IMR-90 (cell line): ENCODE data around the gene LCN2. TPM values are rescaled to one million over a fixed set of nuclear protein-coding genes. Genes with fewer than 3 reads are reported as not detected.

Experiments used
- ATAC-seq: fragments of 200-7000 bp; cut with Tn5 transposase; 2 replicates; pipeline ENCODE4 v1.9.1; 2020; ENCODE audit warnings: low read depth, mild to moderate bottlenecking, moderate library complexity
- BruUV-seq: library from RNA; stranded (reverse); fragments of 400-500 nt; replicated peaks from 2 replicates; lab custom pipeline; 2021; lab: Mats Ljungman, UMichigan
- CTCF ChIA-PET: fragments of 300-600 bp; formaldehyde crosslinking; extraction: SDS; loops from one replicate; lab custom pipeline; 2021; ENCODE audit warnings: antibody characterized with exemption; lab: Yijun Ruan, JAX
- POLR2A ChIA-PET: fragments of 300-600 bp; sonication (Branson Sonifier 250); formaldehyde crosslinking; loops from one replicate; lab custom pipeline; 2022; ENCODE audit warnings: antibody characterized with exemption; ENCODE audit not compliant: unreplicated experiment; lab: Charles Lee
- DNase-seq: peaks from one replicate; pipeline ENCODE4 v3.0.0; 2013
- H2AFZ ChIP-seq: replicated peaks from 2 replicates; pipeline ENCODE3; 2013; ENCODE audit warnings: low read length, mild to moderate bottlenecking; ENCODE audit not compliant: poor library complexity
- H2AK5ac ChIP-seq: 2 replicates; pipeline ENCODE4 v1.6.1; 2013; ENCODE audit warnings: low read depth, low read length, inconsistent platforms
- H2AK9ac ChIP-seq: replicated peaks from 2 replicates; pipeline ENCODE3; 2013; ENCODE audit warnings: mild to moderate bottlenecking, low read depth, low read length, moderate library complexity; ENCODE audit not compliant: poor library complexity
- H2BK120ac ChIP-seq: 2 replicates; pipeline ENCODE4 v1.6.1; 2013; ENCODE audit warnings: low read depth, low read length, inconsistent platforms
- H2BK15ac ChIP-seq: 3 replicates; pipeline ENCODE4 v1.6.1; 2013; ENCODE audit warnings: low read depth, low read length, inconsistent platforms
- H2BK20ac ChIP-seq: 2 replicates; pipeline ENCODE4 v1.6.1; 2013; ENCODE audit warnings: low read depth, mild to moderate bottlenecking, inconsistent platforms, low read length, moderate library complexity
- H2BK5ac ChIP-seq: 2 replicates; pipeline ENCODE4 v1.6.1; 2013; ENCODE audit warnings: mild to moderate bottlenecking, low read depth, low read length, inconsistent platforms; ENCODE audit not compliant: poor library complexity, severe bottlenecking
- H3K14ac ChIP-seq: replicated peaks from 2 replicates; pipeline ENCODE4 v1.6.1; 2013; ENCODE audit warnings: low read depth, low read length, inconsistent platforms
- H3K18ac ChIP-seq: 2 replicates; pipeline ENCODE4 v1.6.1; 2013; ENCODE audit warnings: low read depth, low read length, control low read depth
- H3K23ac ChIP-seq: 2 replicates; pipeline ENCODE4 v1.6.1; 2013; ENCODE audit warnings: low read depth, low read length, inconsistent platforms
- H3K27ac ChIP-seq: 2 replicates; pipeline ENCODE4 v1.5.1; 2013; ENCODE audit warnings: mild to moderate bottlenecking, control low read depth, low read length; ENCODE audit not compliant: insufficient read depth
- H3K27me3 ChIP-seq: 2 replicates; pipeline ENCODE4 v1.6.1; 2013; ENCODE audit warnings: low read length; ENCODE audit not compliant: control insufficient read depth, insufficient read depth
- H3K36me3 ChIP-seq: 2 replicates; pipeline ENCODE4 v1.6.1; 2013; ENCODE audit warnings: low read length, mixed read lengths; ENCODE audit not compliant: control insufficient read depth, insufficient read depth
- H3K4ac ChIP-seq: 2 replicates; pipeline ENCODE4 v1.6.1; 2013; ENCODE audit warnings: low read depth, low read length, inconsistent platforms
- H3K4me1 ChIP-seq: 2 replicates; pipeline ENCODE4 v1.6.1; 2013; ENCODE audit warnings: low read length, mixed read lengths; ENCODE audit not compliant: control insufficient read depth, insufficient read depth
- H3K4me2 ChIP-seq: 2 replicates; pipeline ENCODE4 v1.6.1; 2013; ENCODE audit warnings: low read depth, mild to moderate bottlenecking, control low read depth, low read length, moderate library complexity
- H3K4me3 ChIP-seq: 2 replicates; pipeline ENCODE4 v1.5.1; 2013; ENCODE audit warnings: low read depth, mild to moderate bottlenecking, control low read depth, low read length, moderate library complexity; ENCODE audit not compliant: insufficient read depth
- H3K56ac ChIP-seq: 2 replicates; pipeline ENCODE4 v1.6.1; 2013; ENCODE audit warnings: low read length, inconsistent platforms; ENCODE audit not compliant: insufficient read depth; ENCODE audit errors: extremely low read depth
- H3K79me1 ChIP-seq, 2 experiments: 2 replicates each; pipeline ENCODE4 v1.6.1; 2013; ENCODE audit warnings: low read length in 2 of 2, inconsistent platforms in 1 of 2, low read depth in 1 of 2
- H3K9ac ChIP-seq: 2 replicates; pipeline ENCODE4 v1.6.1; 2013; ENCODE audit warnings: low read depth, low read length, control low read depth
- H3K9me1 ChIP-seq: 2 replicates; pipeline ENCODE4 v1.6.1; 2013; ENCODE audit warnings: low read length, inconsistent platforms; ENCODE audit not compliant: insufficient read depth
- H3K9me3 ChIP-seq: 2 replicates; pipeline ENCODE4 v1.6.1; 2013; ENCODE audit warnings: low read length; ENCODE audit not compliant: control insufficient read depth, insufficient read depth
- H4K20me1 ChIP-seq: 2 replicates; pipeline ENCODE4 v1.6.1; 2013; ENCODE audit warnings: low read length, inconsistent platforms; ENCODE audit not compliant: insufficient read depth
- H4K5ac ChIP-seq: 2 replicates; pipeline ENCODE4 v1.6.1; 2013; ENCODE audit warnings: mild to moderate bottlenecking, low read depth, low read length, control low read depth
- H4K8ac ChIP-seq, 2 experiments: 2 replicates each; pipeline ENCODE4 v1.6.1; 2013; ENCODE audit warnings: low read depth in 2 of 2, low read length in 2 of 2, control low read depth in 1 of 2, inconsistent platforms in 1 of 2
- H4K91ac ChIP-seq: 2 replicates; pipeline ENCODE4 v1.6.1; 2013; ENCODE audit warnings: low read depth, low read length, inconsistent platforms; ENCODE audit not compliant: insufficient read depth
- CEBPB ChIP-seq: IDR thresholded peaks from 2 replicates; pipeline ENCODE4 v1.6.1; 2012; ENCODE audit warnings: low read depth, low read length, improper control_type of control experiment
- FOS ChIP-seq: fragments of 150-350 bp; IDR thresholded peaks from 2 replicates; pipeline ENCODE4 v1.6.1; 2016; ENCODE audit warnings: low read depth, low read length
- MAFK ChIP-seq: IDR thresholded peaks from 2 replicates; pipeline ENCODE4 v1.6.1; 2012; ENCODE audit warnings: low read depth, low read length, improper control_type of control experiment
- MXI1 ChIP-seq: IDR thresholded peaks from 2 replicates; pipeline ENCODE4 v1.6.1; 2012; ENCODE audit warnings: low read depth, mild to moderate bottlenecking, low read length, moderate library complexity, borderline replicate concordance
- NFE2L2 ChIP-seq: fragments of 150-350 bp; IDR thresholded peaks from 2 replicates; pipeline ENCODE4 v1.6.1; 2016; ENCODE audit warnings: low read depth, mild to moderate bottlenecking, low read length
- POLR2A ChIP-seq: IDR thresholded peaks from 2 replicates; pipeline ENCODE4 v1.6.1; 2012; ENCODE audit warnings: mild to moderate bottlenecking, low read depth, low read length
- RAD21 ChIP-seq: IDR thresholded peaks from 2 replicates; pipeline ENCODE4 v1.6.1; 2012; ENCODE audit warnings: low read length, improper control_type of control experiment
- RCOR1 ChIP-seq: IDR thresholded peaks from 2 replicates; pipeline ENCODE4 v1.6.1; 2012; ENCODE audit warnings: mild to moderate bottlenecking, low read length, improper control_type of control experiment; ENCODE audit not compliant: insufficient replicate concordance
- RFX5 ChIP-seq: IDR thresholded peaks from 2 replicates; pipeline ENCODE4 v1.8.0; 2012; ENCODE audit warnings: low read depth, mild to moderate bottlenecking, low read length, moderate library complexity
- SMC3 ChIP-seq: fragments of 150-350 bp; IDR thresholded peaks from 2 replicates; pipeline ENCODE4 v1.6.1; 2016; ENCODE audit warnings: low read depth, mild to moderate bottlenecking, antibody characterized with exemption, low read length, moderate library complexity
- WGBS, 2 experiments: methylation state at CpG; one replicate each; pipeline versions ENCODE4 v1.1.5 to v1.1.7; 2013; ENCODE audit warnings: missing lambda C conversion rate in 2 of 2; ENCODE audit not compliant: insufficient read length in 1 of 2; ENCODE audit errors: extremely low coverage in 2 of 2; 5-methylcytosine and 5-hydroxymethylcytosine counted together
- dilution Hi-C: fragments of 300-500 bp; cut with HindIII; formaldehyde crosslinking; loops from one replicate; pipeline ENCODE4 v1.14.3; 2018; ENCODE audit warnings: low sequenced_read_pairs; ENCODE audit not compliant: unreplicated experiment
- in situ Hi-C: fragments of 300-500 bp; cut with MboI; formaldehyde crosslinking; loops from 3 replicates; pipeline ENCODE4 v1.14.3; 2019; ENCODE audit warnings: low sequenced_read_pairs, inconsistent platforms, mixed read lengths
- intact Hi-C: fragments of 100-400 bp; cut with micrococcal nuclease; formaldehyde crosslinking; loops from 2 replicates; pipeline ENCODE4 v1.10.0; 2022
- polyA plus RNA-seq, 3 experiments: library from polyadenylated mRNA; depleted of rRNA; stranded (reverse); fragments of >200 nt; gene quantifications; 2 replicates each; pipeline ENCODE4 v1.2.3, GENCODE V29; 2012; ENCODE audit warnings: low replicate concordance in 1 of 3
- total RNA-seq: library from RNA; depleted of rRNA; stranded (reverse); fragments of >200 nt; gene quantifications from 2 replicates; pipeline ENCODE4 v1.2.3, GENCODE V29; 2012
- TF ChIP-seq, protein P1 (sequence below): conservative IDR thresholded peaks from 2 replicates; pipeline ENCODE4 v1.5.1; 2012; ENCODE audit warnings: mild to moderate bottlenecking, low read depth, low read length, improper control_type of control experiment

The LCN2 gene
- total and polyA plus RNA-seq, 2 of the 4 experiments (the other 2 are of a cell fraction), result not detected

DNA sequence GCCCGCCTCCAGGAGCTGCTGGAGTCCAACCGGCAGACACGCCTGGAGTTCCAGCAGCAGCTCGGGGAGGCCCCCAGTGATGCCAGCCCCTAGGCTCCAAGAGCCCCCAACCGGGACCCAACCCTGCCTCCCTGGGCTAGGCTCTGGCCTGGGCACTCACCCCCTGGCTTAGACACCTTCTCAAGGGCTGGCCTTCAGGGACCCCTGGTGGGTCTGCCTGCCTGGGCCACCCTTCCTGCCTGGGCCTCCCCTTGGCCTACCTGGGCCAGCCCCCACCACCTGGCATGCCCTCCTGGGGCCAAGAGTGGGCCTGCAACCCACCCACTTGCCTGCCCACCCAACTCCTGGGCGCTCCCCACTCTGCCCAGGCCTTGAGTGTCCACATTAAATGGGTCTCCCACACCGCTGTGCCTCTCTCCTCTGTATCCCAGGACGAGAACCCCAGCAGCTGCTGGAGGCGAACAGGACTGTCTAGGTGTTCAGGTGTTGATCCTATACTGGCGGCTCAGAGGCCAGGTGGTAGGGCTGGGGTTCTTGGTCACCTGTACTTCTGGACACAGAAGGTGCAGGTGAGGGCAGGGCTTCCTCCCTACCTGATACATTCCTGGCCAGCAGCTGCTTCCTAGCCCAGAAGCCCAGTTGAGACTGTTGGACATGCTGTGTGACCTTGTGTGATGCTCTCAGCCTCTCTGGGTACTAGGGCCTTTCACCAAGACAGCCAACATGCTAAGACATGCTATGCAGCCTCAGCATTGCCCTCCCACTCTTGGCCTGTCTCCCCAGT lies 14.5 kb downstream of the LCN2 start (continued):
- TF ChIP-seq SMC3, result no peak

DNA sequence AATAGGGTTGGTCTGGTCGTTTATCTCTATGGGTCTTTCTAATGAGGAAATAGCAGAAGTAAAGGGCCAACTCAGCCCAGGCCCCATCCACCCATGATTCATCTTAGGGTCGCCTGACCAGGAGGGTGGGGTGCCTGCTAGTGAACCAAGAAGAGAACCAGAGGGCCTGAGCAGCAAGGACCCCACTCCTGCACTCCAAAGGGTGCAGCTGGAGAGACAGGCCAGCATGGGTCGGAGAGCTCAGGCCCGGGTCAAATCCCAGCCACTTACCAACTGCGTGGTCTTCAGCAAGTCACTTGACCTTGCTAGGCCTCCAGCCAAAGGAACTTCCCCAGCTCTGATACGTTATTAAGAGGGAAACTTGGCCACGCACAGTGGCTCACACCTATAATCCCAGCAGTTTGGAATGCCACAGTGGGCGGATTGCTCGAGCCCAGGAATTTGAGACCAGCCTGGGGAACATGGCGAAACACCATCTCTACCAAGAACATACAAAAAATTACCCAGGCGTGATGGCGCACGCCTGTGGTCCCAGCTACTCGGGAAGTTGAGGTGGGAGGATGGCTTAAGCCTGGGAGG lies 15.1 kb downstream of the LCN2 start:
- H3K18ac ChIP-seq, result no peak overlapping the region
- H3K56ac ChIP-seq, result no peak overlapping the region
- no peak overlapping the region for H2AK9ac ChIP-seq
- no peak overlapping the region for H2BK120ac ChIP-seq
- H2AFZ ChIP-seq, result no peak overlapping the region
- H3K23ac ChIP-seq, result no peak overlapping the region
- no peak overlapping the region for H2AK5ac ChIP-seq
- no peak overlapping the region for H3K9ac ChIP-seq
- H4K5ac ChIP-seq, result no peak overlapping the region
- no peak overlapping the region for H2BK5ac ChIP-seq
- no peak overlapping the region for H2BK15ac ChIP-seq
- CTCF ChIA-PET, result no interaction called here
- H3K4ac ChIP-seq, result no peak overlapping the region
- no CpG with 5 or more reads among the region's 14 CpGs for WGBS, 2 experiments
- intact Hi-C loops (no loop called here), in situ Hi-C loops (no loop called here), dilution Hi-C loops (no loop called here)
- no peaks in the 10 kb centered on the region for H3K27me3 ChIP-seq
- no peak overlapping the region for H4K8ac ChIP-seq
- peaks cover 59% of the 10 kb centered on the region for H3K36me3 ChIP-seq
- no peak overlapping the region for H3K14ac ChIP-seq
- POLR2A ChIA-PET, result no interaction called here
- H3K4me1 ChIP-seq, result peaks cover 3% of the 10 kb centered on the region; the same call in 1 of the 2 replicates
- H2BK20ac ChIP-seq, result no peak overlapping the region
- H3K4me2 ChIP-seq, result no peak overlapping the region
- peaks cover 13% of the 10 kb centered on the region for H3K9me1 ChIP-seq
- TF ChIP-seq MAFK, result no peak
- no peak for TF ChIP-seq FOS
- TF ChIP-seq RCOR1, result no peak
- no peak for TF ChIP-seq RAD21
- TF ChIP-seq RFX5, result no peak
- no peak for TF ChIP-seq POLR2A
- no peak for TF ChIP-seq MXI1
- no peak for TF ChIP-seq CEBPB
- TF ChIP-seq SMC3, result no peak
- TF ChIP-seq NFE2L2, result no peak
- TF ChIP-seq, protein P1, sequence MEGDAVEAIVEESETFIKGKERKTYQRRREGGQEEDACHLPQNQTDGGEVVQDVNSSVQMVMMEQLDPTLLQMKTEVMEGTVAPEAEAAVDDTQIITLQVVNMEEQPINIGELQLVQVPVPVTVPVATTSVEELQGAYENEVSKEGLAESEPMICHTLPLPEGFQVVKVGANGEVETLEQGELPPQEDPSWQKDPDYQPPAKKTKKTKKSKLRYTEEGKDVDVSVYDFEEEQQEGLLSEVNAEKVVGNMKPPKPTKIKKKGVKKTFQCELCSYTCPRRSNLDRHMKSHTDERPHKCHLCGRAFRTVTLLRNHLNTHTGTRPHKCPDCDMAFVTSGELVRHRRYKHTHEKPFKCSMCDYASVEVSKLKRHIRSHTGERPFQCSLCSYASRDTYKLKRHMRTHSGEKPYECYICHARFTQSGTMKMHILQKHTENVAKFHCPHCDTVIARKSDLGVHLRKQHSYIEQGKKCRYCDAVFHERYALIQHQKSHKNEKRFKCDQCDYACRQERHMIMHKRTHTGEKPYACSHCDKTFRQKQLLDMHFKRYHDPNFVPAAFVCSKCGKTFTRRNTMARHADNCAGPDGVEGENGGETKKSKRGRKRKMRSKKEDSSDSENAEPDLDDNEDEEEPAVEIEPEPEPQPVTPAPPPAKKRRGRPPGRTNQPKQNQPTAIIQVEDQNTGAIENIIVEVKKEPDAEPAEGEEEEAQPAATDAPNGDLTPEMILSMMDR, result no peak
- no peak overlapping the region for H4K91ac ChIP-seq
- BruUV-seq, result no TSS peak
- DNase-seq (peak; percentile 39), ATAC-seq (no peak)
- peaks cover 14 to 64% of the 10 kb centered on the region in 2 experiments for H3K79me1 ChIP-seq
- peaks cover 11% of the 10 kb centered on the region for H4K20me1 ChIP-seq
- H3K9me3 ChIP-seq, result no peaks in the 10 kb centered on the region
- no peak overlapping the region for H3K4me3 ChIP-seq
- H3K27ac ChIP-seq, result no peak overlapping the region
